GM19324 (cell line): ENCODE results near the gene RAD51B.

ENCODE experiments used
- ATAC-seq: cut with Tn5 transposase; IDR thresholded peaks from one replicate; pipeline ENCODE4 v1.9.1; 2021; ENCODE audit warnings: mild to moderate bottlenecking, moderate library complexity; ENCODE audit not compliant: unreplicated experiment, low FRiP score

RAD51B gene

DNA sequence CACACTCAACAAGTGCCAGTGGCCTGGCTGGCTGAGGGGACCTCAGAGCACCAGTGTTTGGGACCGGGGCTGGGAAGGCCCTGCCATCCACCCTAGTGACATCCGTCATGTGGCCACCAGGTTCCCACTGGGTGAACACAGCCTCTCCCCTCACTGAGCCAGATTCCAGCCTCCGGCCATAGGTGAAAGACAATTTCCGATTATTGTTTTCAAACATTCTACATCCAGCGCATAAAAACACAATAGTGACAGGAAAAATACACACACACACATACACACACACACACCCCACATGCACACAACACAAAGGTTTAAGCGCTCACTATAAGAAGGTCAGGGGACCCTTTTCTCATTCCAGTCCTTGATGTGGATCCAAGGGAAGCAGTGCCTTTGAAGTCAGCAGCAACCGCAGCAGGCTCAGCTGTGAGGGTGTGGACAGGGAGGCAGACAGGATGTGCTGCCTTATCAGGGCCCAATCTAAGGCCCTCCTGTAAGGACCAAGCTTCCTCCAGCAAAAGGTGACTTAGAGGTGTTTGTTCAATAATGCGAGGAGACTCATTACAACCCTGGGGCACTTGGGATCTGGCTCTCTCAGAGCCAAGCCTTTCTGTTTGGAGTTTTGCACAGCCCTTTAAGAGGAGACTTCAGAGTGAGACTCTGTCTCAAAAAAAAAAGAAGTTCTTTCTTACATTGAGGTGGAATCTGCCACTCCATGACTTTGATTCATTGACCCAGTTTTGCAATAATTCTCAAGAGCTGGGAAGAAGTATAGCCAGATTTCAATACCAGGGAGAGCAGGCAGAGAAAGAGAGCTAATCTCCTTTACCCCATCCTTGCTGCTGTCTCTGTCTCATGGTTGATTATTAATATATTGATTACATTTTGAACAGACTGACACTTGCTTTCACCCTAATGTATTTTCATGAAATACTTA, 745.5 kb downstream of the RAD51B start:
- ATAC-seq, result no peak

DNA sequence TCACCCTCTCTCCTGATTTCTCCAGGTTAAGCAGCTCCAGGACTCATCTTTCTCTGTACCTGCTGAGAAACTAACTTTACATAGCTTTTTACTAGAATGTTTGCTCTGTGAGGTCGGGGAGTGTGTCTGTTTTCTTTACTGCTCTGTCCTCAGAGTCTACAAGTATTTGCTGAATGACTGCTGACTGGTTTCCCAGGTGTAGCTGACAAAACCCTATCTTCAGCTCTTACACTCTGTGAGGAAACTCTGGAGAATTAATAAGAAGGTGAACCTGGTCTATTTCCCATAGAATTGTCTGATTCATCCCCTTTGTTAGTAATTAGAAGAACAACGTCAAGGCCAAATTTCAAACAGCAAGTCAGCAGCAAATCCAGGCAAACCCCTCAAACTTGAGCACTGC, 746.5 kb downstream of the RAD51B start:
- no peak for ATAC-seq

- no peak for ATAC-seq
Measured at GRCh38 chr14:68568907-68569897, 749.6 kb downstream of the RAD51B start.

DNA sequence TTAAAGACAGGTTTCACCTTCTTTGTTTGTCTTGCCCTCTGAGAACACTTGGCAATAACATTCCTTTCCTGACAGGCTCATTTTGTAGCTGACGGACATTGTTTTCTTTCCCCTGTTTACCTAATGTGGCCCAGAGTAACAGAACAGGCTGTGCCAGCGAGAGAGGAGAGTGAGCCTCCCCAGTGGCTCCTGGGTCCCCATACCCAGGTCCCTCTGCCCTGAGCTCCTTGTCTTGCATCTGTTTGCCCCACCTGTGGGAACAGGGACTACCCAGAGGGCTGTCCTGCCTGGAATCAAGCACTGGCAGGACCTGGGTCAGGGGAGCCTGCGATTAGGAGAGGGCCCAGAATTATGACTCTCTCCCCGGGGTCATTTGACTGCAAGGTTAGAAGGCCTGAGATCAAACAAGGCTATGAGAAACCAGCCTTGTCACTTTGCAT, 750.4 kb downstream of the RAD51B start:
- no peak for ATAC-seq

GRCh38 chr14:68571114-68571591, 751.6 kb downstream of the RAD51B start:
- no peak for ATAC-seq

DNA sequence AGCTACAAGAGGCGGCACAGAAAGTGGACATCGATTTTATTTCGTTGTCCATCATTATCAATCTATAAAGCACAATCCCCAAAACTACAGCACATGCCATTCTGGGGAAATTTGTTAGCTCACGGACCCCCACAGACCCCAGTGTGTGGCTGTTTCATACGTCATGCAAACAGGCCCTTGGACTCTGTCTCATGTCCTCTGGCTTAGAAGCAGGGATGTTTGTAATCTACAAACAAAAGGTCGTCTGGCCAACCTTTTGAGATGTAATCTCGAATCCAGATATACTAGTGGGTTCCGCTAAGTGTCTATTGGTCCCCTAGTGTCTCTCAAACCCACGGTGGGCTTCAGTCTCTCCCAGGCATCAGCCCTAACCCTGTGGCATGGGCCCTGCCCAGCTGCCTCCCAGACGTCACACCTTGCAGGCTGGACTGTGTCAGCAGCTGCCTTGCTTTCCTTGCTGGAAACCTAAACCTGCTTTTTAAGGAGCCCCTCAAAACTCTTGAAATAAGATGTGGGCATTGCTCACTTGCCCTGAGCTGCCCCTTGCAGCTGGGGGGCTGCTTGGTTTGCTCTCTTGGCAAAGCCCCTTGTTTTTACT, 752.4 kb downstream of the RAD51B start:
- no peak for ATAC-seq

DNA sequence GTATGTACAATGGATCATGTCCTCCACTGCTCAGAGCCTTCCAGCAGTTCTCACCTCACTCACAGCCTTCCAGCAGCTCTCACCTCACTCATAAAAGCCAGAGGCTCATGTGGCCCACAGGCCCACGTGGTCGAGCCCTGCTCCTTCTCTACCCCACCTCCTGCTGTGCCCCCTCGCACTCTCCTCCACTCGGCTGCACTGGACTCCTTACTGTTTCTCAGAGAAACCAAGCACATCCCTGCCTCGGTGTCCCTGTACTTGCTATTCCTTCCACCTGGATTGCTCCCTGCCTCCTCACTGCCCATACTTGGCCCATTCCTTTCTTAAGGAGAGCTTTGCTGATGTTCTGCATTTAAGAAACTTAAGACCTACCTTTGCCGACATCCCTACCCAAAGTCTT, 753.5 kb downstream of the RAD51B start:
- ATAC-seq, result no peak

- ATAC-seq, result no peak
Measured at GRCh38 chr14:68573722-68574121, 754.1 kb downstream of the RAD51B start.

DNA sequence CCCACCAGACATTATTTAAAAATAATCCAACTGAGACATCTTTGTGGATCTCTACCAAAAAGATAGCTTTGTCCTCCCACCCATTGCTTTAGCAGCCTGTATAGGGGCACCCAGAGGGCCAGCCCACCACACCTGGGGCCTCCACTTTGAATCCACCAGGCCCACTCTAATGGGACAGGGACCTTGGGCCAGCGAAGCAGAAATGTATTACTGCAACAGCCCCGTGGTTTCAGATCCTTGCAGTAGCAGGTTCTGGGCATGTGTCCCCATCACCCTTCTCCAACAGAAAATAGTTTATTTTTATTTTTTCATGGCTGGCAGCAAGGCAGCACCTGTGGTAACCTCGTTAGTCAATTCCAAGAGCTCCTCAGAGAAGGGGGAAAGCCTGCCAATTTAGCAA, 754.9 kb downstream of the RAD51B start:
- ATAC-seq, result no peak

- ATAC-seq, result no peak
Measured at GRCh38 chr14:68574906-68575305, 755.3 kb downstream of the RAD51B start.

DNA sequence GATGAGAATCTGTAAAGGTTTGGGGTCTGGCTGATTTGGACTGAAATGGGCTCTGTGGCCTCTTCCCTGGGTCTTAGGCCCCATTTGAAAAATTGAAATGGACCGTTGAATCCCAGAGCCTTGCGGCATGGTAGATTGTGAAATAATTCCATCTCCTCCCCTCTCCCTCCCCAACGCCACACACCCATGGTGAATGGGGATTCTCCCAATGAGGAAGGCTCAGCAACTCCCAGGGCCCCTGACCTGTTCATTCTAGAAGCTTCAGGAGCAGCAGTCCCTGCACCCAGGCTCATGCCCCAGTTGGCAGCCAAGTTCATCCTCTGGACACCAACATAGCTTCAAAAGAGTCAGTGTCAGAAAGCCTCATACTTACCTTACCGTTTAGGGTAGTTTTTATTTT, 755.8 kb downstream of the RAD51B start:
- ATAC-seq, result no peak

- no peak for ATAC-seq
Measured at GRCh38 chr14:68576031-68576430, 756.5 kb downstream of the RAD51B start.

DNA sequence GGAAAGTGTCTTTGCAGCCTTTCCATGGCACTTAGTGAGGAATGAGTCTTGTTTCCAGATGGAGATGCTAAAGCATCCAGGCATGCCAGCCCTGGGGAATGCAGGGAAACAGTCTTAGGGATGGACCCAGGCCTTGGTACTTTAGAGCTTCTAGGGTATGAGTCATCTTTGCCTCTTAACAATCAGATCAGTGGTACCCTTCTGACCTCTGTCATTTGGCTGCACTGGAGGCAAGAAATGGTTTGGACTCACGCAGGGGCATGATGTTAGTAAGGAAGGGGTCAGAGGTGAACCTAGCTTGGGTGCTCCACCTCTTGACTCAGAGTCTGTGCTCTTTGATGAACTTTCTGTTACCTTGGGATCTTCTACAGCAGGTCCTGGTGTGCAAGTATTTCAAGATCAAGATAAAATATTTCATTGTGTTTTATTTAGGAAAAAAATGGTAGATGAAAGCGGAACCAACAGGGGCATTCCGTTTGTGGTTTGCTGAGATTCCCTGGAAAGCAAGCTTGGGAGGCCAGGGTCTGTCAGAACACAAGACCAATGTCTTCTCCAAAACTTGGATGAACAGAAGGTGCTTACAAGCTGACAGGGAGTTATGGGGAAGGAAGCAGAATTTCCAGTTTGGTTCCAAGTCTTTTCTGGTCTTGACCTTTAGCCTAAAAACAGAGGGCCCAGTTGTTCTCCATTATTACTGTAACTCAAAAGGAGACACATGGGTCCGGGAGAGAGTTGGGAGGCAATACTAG, 757.1 kb downstream of the RAD51B start:
- ATAC-seq, result no peak

GRCh38 chr14:68577802-68578541, 758.4 kb downstream of the RAD51B start:
- no peak for ATAC-seq

DNA sequence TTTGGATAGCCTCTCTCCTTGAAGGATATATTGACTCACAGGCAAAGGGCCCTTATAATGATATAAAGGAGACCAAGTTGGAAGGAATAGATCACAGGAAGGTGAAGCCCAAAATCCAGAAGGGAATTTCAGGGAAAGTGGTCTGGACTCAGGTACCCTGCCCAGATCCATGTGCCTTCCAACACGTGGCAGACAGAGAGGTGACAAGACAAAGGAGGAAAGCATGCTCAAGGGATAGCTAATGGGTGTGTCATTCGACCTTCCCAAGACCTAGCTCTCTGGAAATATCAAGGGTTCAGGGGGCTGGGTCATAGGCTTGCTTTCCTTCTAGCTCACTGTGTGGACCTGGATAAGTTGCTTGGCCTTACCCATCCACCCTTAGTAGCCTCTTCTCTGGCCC, 759.0 kb downstream of the RAD51B start:
- ATAC-seq, result no peak

DNA sequence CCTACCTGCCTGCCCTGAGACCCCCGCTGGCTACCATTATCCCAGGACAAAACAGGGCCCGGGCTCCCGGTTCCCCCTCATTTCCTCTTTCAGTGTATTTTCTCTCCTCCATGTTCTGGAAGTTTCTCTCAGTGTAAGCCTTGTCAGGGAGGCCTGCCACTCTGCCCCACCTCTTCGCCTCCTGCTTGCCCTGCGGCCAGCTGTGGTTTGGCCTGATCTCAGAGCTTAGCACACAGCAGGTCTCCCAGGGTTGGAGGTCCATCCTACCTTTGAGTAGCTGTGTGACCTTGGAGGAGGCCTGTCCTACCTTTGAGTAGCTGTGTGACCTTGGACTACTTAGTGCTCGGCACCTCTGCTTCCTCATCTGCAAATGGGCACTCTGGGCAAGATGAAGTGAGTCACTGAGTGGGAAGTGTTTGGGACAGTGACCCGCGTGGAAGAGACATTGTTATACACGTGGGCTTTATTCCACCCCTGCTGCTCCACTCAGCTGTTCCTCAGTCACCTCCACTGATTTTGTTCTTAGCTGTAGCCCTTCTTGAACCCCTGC, 760.6 kb downstream of the RAD51B start:
- no peak for ATAC-seq

GRCh38 chr14:68580671-68581070, 761.1 kb downstream of the RAD51B start:
- no peak for ATAC-seq

DNA sequence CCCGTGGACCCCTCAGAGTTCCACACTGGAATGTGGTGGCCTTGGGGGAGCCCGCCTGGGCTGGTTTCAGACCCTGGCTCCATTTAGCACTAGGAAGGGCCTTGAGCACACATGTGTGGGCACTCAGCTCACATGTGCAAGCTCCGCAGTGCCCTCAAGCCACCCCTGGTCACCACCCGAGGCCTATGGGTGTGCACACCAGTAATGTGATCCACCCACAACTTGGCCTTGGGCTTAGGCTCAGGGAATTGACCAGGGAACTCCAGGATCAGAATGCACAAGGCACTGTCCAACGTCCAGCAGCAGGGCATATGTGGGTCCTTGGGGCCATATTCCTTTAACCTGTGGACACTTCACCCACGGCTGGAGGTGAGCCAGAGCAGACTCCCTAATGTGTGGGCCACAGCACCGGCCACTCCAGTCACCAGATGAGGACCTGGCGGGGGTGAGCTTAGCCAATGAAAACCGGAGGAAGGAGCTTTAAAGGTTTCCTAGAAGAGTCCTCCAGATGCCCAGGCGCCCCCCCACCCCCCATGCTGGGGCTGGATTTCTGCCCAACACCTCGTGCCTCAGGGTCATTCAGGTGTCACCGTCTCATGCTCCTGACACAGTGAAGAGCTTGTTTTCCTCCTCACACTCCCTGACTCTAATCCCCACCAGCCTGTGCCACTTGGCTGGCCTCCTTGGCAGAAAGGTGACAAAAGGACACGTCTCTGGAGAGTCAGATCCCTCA, 764.1 kb downstream of the RAD51B start:
- ATAC-seq, result no peak
